NCI-H510A (cell line): ENCODE measurements around the gene VCL.
"Not testable (repeated sequence)": the region's sequence is repeated elsewhere in the genome, so short reads cannot be mapped to it uniquely, and the experiment has no call there.

Experiments used
- DNase-seq: peaks from one replicate; lab custom pipeline; 2025; lab: John Stamatoyannopoulos, UW

VCL gene

GRCh38 chr10:74040200-74041126 is 42.5 kb downstream of the VCL start:
- DNase-seq, result no peak

GRCh38 chr10:74044419-74044818 is 46.5 kb downstream of the VCL start:
- no peak for DNase-seq

- DNase-seq, result no peak
Observed at GRCh38 chr10:74047304-74047703, 49.4 kb downstream of the VCL start.

GRCh38 chr10:74047871-74048270 is 50.0 kb downstream of the VCL start:
- DNase-seq, result no peak

- DNase-seq, result no peak
Observed at GRCh38 chr10:74048433-74048832, 50.5 kb downstream of the VCL start.

GRCh38 chr10:74049955-74050354 is 52.0 kb downstream of the VCL start:
- no peak for DNase-seq

- no peak for DNase-seq
Observed at GRCh38 chr10:74050653-74051052, 52.7 kb downstream of the VCL start.

- no peak for DNase-seq
Observed at GRCh38 chr10:74051736-74052342, 53.9 kb downstream of the VCL start.

GRCh38 chr10:74052994-74053393 is 55.1 kb downstream of the VCL start:
- no peak for DNase-seq

- no peak for DNase-seq
Observed at GRCh38 chr10:74055383-74056049, 57.6 kb downstream of the VCL start.

GRCh38 chr10:74056050-74056818 is 58.3 kb downstream of the VCL start:
- no peak for DNase-seq

GRCh38 chr10:74058071-74058470 is 60.2 kb downstream of the VCL start:
- DNase-seq, result peak; percentile 61

- no peak for DNase-seq
Observed at GRCh38 chr10:74058658-74059057, 60.7 kb downstream of the VCL start.

GRCh38 chr10:74061104-74061503 is 63.2 kb downstream of the VCL start:
- no peak for DNase-seq

- not testable (repeated sequence) for DNase-seq
Observed at GRCh38 chr10:74061978-74062377, 64.1 kb downstream of the VCL start.

- no peak for DNase-seq
Observed at GRCh38 chr10:74063256-74063655, 65.3 kb downstream of the VCL start.

- no peak for DNase-seq
Observed at GRCh38 chr10:74067373-74068352, 69.7 kb downstream of the VCL start.

GRCh38 chr10:74071157-74071556 is 73.2 kb downstream of the VCL start:
- DNase-seq, result no peak

GRCh38 chr10:74072503-74072902 is 74.6 kb downstream of the VCL start:
- DNase-seq, result no peak

GRCh38 chr10:74075906-74076305 is 78.0 kb downstream of the VCL start:
- no peak for DNase-seq

- DNase-seq, result no peak
Observed at GRCh38 chr10:74076961-74077360, 79.0 kb downstream of the VCL start.
